ENCODE data around the gene SNCG. TPM values are rescaled to one million over a fixed set of nuclear protein-coding genes. Genes with fewer than 3 reads are reported as not detected.

SNCG gene
- total RNA-seq, 1 experiment from 2014 or later: 99.4 TPM

DNA sequence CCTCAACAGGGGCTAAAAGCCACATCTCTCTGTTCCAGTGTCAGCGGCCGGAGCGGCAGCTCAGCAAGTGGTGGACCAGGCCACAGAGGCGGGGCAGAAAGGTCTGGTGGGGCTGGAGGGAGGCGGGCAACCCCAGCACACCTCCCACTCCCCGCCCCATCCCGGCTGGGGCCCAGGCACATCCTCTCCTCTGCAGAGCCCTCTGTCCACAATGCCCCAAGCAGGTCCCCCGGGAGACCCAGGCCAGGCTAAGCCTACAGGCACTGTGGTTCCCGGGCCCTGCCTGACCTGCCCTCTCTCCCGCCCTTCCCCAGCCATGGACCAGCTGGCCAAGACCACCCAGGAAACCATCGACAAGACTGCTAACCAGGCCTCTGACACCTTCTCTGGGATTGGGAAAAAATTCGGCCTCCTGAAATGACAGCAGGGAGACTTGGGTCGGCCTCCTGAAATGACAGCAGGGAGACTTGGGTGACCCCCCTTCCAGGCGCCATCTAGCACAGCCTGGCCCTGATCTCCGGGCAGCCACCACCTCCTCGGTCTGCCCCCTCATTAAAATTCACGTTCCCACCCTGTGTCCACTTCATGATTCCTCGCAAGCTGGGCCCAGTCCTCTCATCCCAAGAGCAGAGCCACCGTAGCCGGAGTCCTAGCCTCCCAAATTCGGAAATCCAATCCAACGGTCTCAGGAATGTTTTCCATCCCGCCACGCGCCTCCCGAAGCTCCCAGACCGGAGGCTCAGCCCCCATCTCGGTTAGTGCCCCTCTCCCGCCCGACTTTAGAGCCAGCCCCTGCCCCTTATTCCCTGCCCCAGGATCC is 12.0 kb downstream of the SNCG start:
- TF ChIP-seq EZH2 (IDR thresholded peaks at IDR 0.05; ENCODE audit: low read depth): no peak
- TF ChIP-seq, protein P1, sequence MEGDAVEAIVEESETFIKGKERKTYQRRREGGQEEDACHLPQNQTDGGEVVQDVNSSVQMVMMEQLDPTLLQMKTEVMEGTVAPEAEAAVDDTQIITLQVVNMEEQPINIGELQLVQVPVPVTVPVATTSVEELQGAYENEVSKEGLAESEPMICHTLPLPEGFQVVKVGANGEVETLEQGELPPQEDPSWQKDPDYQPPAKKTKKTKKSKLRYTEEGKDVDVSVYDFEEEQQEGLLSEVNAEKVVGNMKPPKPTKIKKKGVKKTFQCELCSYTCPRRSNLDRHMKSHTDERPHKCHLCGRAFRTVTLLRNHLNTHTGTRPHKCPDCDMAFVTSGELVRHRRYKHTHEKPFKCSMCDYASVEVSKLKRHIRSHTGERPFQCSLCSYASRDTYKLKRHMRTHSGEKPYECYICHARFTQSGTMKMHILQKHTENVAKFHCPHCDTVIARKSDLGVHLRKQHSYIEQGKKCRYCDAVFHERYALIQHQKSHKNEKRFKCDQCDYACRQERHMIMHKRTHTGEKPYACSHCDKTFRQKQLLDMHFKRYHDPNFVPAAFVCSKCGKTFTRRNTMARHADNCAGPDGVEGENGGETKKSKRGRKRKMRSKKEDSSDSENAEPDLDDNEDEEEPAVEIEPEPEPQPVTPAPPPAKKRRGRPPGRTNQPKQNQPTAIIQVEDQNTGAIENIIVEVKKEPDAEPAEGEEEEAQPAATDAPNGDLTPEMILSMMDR (conservative IDR thresholded peaks at IDR 0.05): no peak
- Histone ChIP-seq H3K4me3 (peak overlapping the region; percentile 81), H3K4me2 (peak overlapping the region; percentile 95), H3K36me3 (ENCODE audit: low read depth) (no peaks in the 10 kb centered on the region), H3F3A (ENCODE audit: insufficient read depth, low read depth) (peaks cover 48% of the 10 kb centered on the region), H3K27me3 (ENCODE audit: insufficient read depth, low read depth) (no peaks in the 10 kb centered on the region), H3K9me3 (ENCODE audit: insufficient read depth, low read depth) (no peaks in the 10 kb centered on the region), H2AFZ (peak overlapping the region; percentile 67; the same call in 1 of the 2 replicates), H3K9me2 (ENCODE audit: insufficient read depth) (no peaks in the 10 kb centered on the region), H3K27ac (peak overlapping the region; percentile 91), H3K4me1 (replicated peaks; ENCODE audit: insufficient read depth) (peaks cover 65% of the 10 kb centered on the region), H4K20me1 (ENCODE audit: insufficient read depth) (no peaks in the 10 kb centered on the region), H3K79me2 (ENCODE audit: low read depth) (peaks cover 27% of the 10 kb centered on the region)
- peak; percentile 52 to 82 for DNase-seq
- TSS peak; percentile 51 for BruUV-seq (replicated peaks)
- intact Hi-C loops (cut with micrococcal nuclease; ENCODE audit: unreplicated experiment): loop anchor here (2.0 to 5.0 kb wide), 2 partner anchors 52 to 124 kb away; partner anchors contain the start of genes FAM25A, GLUD1 and SHLD2
- ChIA-PET POLR2A (ENCODE audit: unreplicated experiment) (interaction anchor here (0.6 to 0.8 kb wide), 8 partner anchors 10 to 322 kb away, joined by 3 to 21 read pairs (median 6); no protein-coding TSS in a partner anchor), CTCF (interaction anchor here (0.7 kb wide), 1 partner anchor 30 kb away, joined by 3 read pairs; no protein-coding TSS in a partner anchor)

DNA sequence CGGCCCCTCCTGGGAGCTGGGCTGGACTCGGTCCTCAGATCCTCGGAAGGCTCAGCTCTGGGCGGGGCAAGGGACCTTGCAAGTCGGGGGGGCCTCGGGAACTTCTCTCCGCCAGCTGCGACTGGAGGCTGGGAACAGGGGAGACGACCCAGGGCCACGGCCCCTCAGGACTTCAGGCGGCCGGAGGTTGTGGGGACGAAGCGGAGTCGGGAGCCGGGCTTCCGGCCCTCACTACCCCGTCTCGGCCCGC is 12.5 kb downstream of the SNCG start:
- no peaks in the 10 kb centered on the region for H3K27me3 ChIP-seq (ENCODE audit: insufficient read depth, low read depth)
- peak overlapping the region; percentile 81 for H3K4me3 ChIP-seq
- no peaks in the 10 kb centered on the region for H4K20me1 ChIP-seq (ENCODE audit: insufficient read depth)
- no peaks in the 10 kb centered on the region for H3K9me3 ChIP-seq (ENCODE audit: insufficient read depth, low read depth)
- peaks cover 48% of the 10 kb centered on the region for H3F3A ChIP-seq (ENCODE audit: insufficient read depth, low read depth)
- intact Hi-C loops (cut with micrococcal nuclease; ENCODE audit: unreplicated experiment): loop anchor here (2.0 to 5.0 kb wide), 2 partner anchors 51 to 124 kb away; partner anchors contain the start of genes FAM25A, GLUD1 and SHLD2
- no peak for DNase-seq
- no peaks in the 10 kb centered on the region for H3K9me2 ChIP-seq (ENCODE audit: insufficient read depth)
- no peak for TF ChIP-seq EZH2 (IDR thresholded peaks at IDR 0.05; ENCODE audit: low read depth)
- TF ChIP-seq, protein P1 (conservative IDR thresholded peaks at IDR 0.05): no peak
- ChIA-PET CTCF (no interaction called here), POLR2A (ENCODE audit: unreplicated experiment) (no interaction called here)
- peaks cover 65% of the 10 kb centered on the region for H3K4me1 ChIP-seq (replicated peaks; ENCODE audit: insufficient read depth)
- peak overlapping the region; percentile 95 for H3K4me2 ChIP-seq
- H3K36me3 ChIP-seq (ENCODE audit: low read depth): no peaks in the 10 kb centered on the region
- H3K27ac ChIP-seq: peak overlapping the region; percentile 91
- BruUV-seq (replicated peaks): no TSS peak
- peaks cover 27% of the 10 kb centered on the region for H3K79me2 ChIP-seq (ENCODE audit: low read depth)
- H2AFZ ChIP-seq: peak overlapping the region; percentile 67; the same call in 1 of the 2 replicates

DNA sequence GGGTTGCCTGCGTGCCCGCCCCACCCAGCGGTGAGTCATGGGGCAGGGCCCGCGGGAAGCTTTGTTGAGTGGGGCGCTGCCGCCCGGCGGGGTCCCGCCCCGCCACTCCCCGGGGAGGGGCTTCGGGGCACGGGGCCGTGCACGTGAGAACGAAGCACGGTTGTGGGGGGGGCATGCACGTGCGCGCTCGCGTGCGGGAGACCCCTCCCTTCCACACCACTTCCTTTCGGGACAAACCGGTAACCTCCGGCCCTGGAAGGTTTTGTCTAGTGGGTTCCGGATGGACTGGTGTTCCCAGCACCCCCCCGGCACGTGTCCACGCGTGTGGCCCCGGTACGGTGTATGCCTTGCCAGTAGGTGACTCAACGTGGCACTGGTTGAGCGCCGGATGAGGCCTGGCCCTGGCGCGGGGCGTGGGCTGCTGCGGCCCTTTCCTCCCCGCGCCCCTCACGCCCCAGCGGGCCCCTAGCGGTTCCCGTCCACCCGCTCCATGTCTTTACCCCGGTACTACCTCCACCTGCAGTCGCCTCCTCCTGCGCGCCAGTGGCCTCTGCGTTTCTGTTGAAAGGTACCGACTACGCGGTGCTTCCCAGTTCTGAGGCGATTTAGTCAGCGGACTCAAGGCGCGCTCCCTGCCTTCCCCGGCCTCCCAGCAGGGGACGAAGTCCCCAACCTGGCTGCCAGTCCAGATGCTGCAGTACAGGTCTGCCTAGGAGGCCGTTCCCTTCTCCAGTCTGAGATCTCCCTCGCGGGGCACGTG is 13.0 kb downstream of the SNCG start:
- Histone ChIP-seq H3K4me2 (peak overlapping the region; percentile 95), H3K9me3 (ENCODE audit: insufficient read depth, low read depth) (no peaks in the 10 kb centered on the region), H2AFZ (peak overlapping the region; percentile 58; the same call in 1 of the 2 replicates), H3K36me3 (ENCODE audit: low read depth) (no peaks in the 10 kb centered on the region), H3K79me2 (ENCODE audit: low read depth) (peaks cover 27% of the 10 kb centered on the region), H4K20me1 (ENCODE audit: insufficient read depth) (no peaks in the 10 kb centered on the region), H3K4me3 (peak overlapping the region; percentile 81), H3K27ac (peak overlapping the region; percentile 91), H3K9me2 (ENCODE audit: insufficient read depth) (no peaks in the 10 kb centered on the region), H3F3A (ENCODE audit: insufficient read depth, low read depth) (peaks cover 48% of the 10 kb centered on the region), H3K4me1 (replicated peaks; ENCODE audit: insufficient read depth) (peaks cover 63% of the 10 kb centered on the region), H3K27me3 (ENCODE audit: insufficient read depth, low read depth) (no peaks in the 10 kb centered on the region)
- no peak for TF ChIP-seq EZH2 (IDR thresholded peaks at IDR 0.05; ENCODE audit: low read depth)
- TF ChIP-seq, protein P1 (conservative IDR thresholded peaks at IDR 0.05): no peak
- CTCF ChIA-PET: no interaction called here
- no TSS peak for BruUV-seq (replicated peaks)
- intact Hi-C loops (cut with micrococcal nuclease; ENCODE audit: unreplicated experiment): loop anchor here (2.0 to 5.0 kb wide), 2 partner anchors 51 to 123 kb away; partner anchors contain the start of genes FAM25A, GLUD1 and SHLD2
- DNase-seq: peak; percentile 66 to 88
- POLR2A ChIA-PET (ENCODE audit: unreplicated experiment): no interaction called here

All from PC-9 (cell line).